ENCODE measurements around the gene PTPN12.
"Not testable (repeated sequence)": the region's sequence is repeated elsewhere in the genome, so short reads cannot be mapped to it uniquely, and the experiment has no call there.

PTPN12 gene

GRCh38 chr7:77540402-77540822, 3.3 kb downstream of the PTPN12 start:
- peak; percentile 1 for TF ChIP-seq CTCF (IDR thresholded peaks at IDR 0.05; ENCODE audit: low read length, missing control alignments)
- no peak for DNase-seq (ENCODE audit: low read depth)
- H3K4me3 ChIP-seq (replicated peaks; ENCODE audit: low read depth, low read length) = no peak overlapping the region

GRCh38 chr7:77540993-77541392, 3.9 kb downstream of the PTPN12 start:
- not testable (repeated sequence) for DNase-seq (ENCODE audit: low read depth); H3K4me3 ChIP-seq (replicated peaks; ENCODE audit: low read depth, low read length)

- TF ChIP-seq CTCF (IDR thresholded peaks at IDR 0.05; ENCODE audit: low read length, missing control alignments) = no peak
- DNase-seq (ENCODE audit: low read depth) = no peak
- no peak overlapping the region for H3K4me3 ChIP-seq (replicated peaks; ENCODE audit: low read depth, low read length)
Measured at GRCh38 chr7:77542409-77542808, 5.3 kb downstream of the PTPN12 start.

GRCh38 chr7:77542895-77543294, 5.8 kb downstream of the PTPN12 start:
- H3K4me3 ChIP-seq (replicated peaks; ENCODE audit: low read depth, low read length) = no peak overlapping the region
- no peak for DNase-seq (ENCODE audit: low read depth)
- no peak for TF ChIP-seq CTCF (IDR thresholded peaks at IDR 0.05; ENCODE audit: low read length, missing control alignments)

- TF ChIP-seq CTCF (IDR thresholded peaks at IDR 0.05; ENCODE audit: low read length, missing control alignments) = no peak
- no peak overlapping the region for H3K4me3 ChIP-seq (replicated peaks; ENCODE audit: low read depth, low read length)
Measured at GRCh38 chr7:77543910-77544309, 6.8 kb downstream of the PTPN12 start.

GRCh38 chr7:77544518-77544917, 7.4 kb downstream of the PTPN12 start:
- no peak for TF ChIP-seq CTCF (IDR thresholded peaks at IDR 0.05; ENCODE audit: low read length, missing control alignments)
- DNase-seq (ENCODE audit: low read depth) = no peak
- H3K4me3 ChIP-seq (replicated peaks; ENCODE audit: low read depth, low read length) = no peak overlapping the region

More at GRCh38 chr7:77543910-77544309, 6.8 kb downstream of the PTPN12 start:
- no peak for DNase-seq (ENCODE audit: low read depth)

GRCh38 chr7:77548206-77548605, 11.1 kb downstream of the PTPN12 start:
- H3K4me3 ChIP-seq (replicated peaks; ENCODE audit: low read depth, low read length) = no peak overlapping the region
- no peak for TF ChIP-seq CTCF (IDR thresholded peaks at IDR 0.05; ENCODE audit: low read length, missing control alignments)
- no peak for DNase-seq (ENCODE audit: low read depth)
